Stomach (tissue), 4 donors: ENCODE measurements around the gene OR5AN1.

Source experiments
- CTCF ChIP-seq, 7 experiments: fragments of 450-650 bp in 4 of 7; fragments of 200-600 bp in 3 of 7; sonication (generic) in 3 of 7; IDR thresholded peaks; one replicate each; pipeline ENCODE4 v1.5.1; 2016 to 2019; ENCODE audit warnings: antibody characterized with exemption in 7 of 7, control low read depth in 2 of 7, mild to moderate bottlenecking in 1 of 7
- EP300 ChIP-seq: sonication (generic); formaldehyde crosslinking; IDR thresholded peaks from one replicate; pipeline ENCODE4 v1.6.1; 2017; ENCODE audit warnings: antibody characterized with exemption
- POLR2A ChIP-seq, 4 donors: fragments of 450-650 bp; IDR thresholded peaks; one replicate each; pipeline ENCODE4 v1.6.1; 2016; ENCODE audit warnings: antibody characterized with exemption in 4 of 4, control low read depth in 2 of 4, mild to moderate bottlenecking in 1 of 4, moderate library complexity in 1 of 4
- POLR2AphosphoS5 ChIP-seq, 3 donors: sonication (generic); formaldehyde crosslinking; IDR thresholded peaks; one replicate each; pipeline ENCODE4 v1.6.1; 2016; ENCODE audit warnings: antibody characterized with exemption in 3 of 3

- TF ChIP-seq POLR2AphosphoS5 (IDR thresholded peaks at IDR 0.05), result no peak
- TF ChIP-seq CTCF (IDR thresholded peaks at IDR 0.05), result no peak
- no peak for TF ChIP-seq POLR2A (IDR thresholded peaks at IDR 0.05)
- TF ChIP-seq EP300, result no peak
Measured at GRCh38 chr11:59336931-59337330, 21.8 kb upstream of the OR5AN1 start.
